ENCODE data around the gene ADAM12.
"Not testable (repeated sequence)": the region's sequence is repeated elsewhere in the genome, so short reads cannot be mapped to it uniquely, and the experiment has no call there.

Gene ADAM12

DNA sequence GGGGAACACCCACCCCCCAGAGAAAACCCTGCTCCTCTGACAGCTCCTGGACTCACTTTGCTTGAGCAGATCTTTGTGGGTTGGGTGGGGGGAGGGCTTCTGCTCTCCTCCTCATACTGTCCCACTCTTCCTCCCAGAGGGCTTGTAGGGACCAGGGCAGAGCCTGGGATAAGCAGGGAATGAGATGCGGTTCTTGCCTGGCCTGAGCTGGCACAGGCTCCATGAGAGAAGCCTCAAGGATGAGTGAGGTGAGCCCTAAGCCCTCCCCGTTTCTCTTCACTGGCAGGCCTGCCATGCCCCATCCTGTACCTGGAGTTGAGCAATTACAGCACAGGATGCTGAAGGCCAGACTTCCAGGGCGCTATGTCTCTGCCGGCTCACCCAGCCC, 134.7 kb downstream of the ADAM12 start:
- Histone ChIP-seq H3K27ac (peak overlapping the region in 1 of 2 donors; percentile 70), H3K4me3 (no peak overlapping the region)
- TF ChIP-seq, protein P1, sequence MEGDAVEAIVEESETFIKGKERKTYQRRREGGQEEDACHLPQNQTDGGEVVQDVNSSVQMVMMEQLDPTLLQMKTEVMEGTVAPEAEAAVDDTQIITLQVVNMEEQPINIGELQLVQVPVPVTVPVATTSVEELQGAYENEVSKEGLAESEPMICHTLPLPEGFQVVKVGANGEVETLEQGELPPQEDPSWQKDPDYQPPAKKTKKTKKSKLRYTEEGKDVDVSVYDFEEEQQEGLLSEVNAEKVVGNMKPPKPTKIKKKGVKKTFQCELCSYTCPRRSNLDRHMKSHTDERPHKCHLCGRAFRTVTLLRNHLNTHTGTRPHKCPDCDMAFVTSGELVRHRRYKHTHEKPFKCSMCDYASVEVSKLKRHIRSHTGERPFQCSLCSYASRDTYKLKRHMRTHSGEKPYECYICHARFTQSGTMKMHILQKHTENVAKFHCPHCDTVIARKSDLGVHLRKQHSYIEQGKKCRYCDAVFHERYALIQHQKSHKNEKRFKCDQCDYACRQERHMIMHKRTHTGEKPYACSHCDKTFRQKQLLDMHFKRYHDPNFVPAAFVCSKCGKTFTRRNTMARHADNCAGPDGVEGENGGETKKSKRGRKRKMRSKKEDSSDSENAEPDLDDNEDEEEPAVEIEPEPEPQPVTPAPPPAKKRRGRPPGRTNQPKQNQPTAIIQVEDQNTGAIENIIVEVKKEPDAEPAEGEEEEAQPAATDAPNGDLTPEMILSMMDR (IDR thresholded peaks at IDR 0.05), result no peak
- DNase-seq (ENCODE audit: low spot score), result no peak

DNA sequence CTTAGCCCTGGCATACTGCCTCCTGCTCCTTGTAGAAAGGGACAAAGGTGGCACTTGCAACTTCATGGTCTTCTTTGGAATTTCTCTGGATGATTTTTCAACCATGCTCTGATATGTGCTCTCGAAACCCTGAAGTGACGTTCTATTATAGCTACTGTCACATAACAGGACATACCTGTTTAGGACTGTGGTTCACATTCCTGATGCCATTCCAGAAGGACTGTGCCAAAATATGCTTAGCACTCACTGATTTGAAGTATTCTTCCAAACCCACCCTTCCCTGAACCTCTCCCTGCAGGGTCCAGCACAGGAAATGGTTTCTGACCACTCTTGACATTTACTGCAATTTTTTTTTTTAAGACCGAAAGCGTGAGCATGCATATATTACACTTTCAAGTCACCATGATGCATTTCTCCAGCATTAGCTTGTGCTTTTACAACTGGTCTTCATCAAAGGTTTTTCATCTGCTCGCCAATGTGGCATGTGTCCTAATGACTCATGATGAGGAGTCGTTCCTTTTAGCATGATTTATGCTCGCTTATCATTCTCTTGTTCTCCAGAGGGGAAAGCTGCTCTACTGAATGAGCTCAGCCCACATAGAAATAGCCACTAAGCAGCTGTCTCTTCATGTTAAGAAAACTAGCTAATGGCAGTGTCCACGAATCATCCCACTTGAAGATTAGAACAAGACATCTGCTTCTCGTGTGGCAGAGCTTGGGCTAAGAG, 135.2 kb downstream of the ADAM12 start:
- no peak for DNase-seq (ENCODE audit: low spot score)
- Histone ChIP-seq H3K4me3 (no peak overlapping the region), H3K27ac (peak overlapping the region in 1 of 2 donors; percentile 70)
- TF ChIP-seq, protein P1 (IDR thresholded peaks at IDR 0.05), result no peak

DNA sequence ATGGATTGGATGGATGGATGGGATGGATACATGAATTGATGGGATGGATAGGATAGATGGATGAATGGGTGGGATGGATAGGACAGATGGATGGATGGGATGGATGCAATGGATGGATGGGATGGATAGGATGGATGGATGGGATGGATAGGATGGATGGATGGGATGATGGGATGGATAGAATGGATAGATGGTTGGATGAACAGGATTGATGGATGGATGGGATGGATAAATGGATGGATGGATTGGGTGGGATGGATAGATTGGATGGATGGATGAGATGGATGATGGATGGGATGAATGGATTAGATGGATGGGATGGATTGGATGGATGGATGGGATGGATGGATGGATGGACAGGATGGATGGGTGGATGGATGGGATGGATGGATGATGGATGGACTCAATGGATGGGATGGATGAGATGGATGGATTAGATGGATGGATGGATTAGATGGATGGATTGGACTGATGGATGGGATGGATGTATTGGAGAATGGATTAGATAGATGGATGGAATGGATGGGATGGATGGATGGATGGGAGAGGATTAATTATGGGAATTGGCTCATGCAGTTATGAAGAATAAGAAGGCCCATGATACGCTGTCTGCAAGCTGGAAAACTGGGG, 136.4 kb downstream of the ADAM12 start:
- no peak for DNase-seq (ENCODE audit: low spot score)
- TF ChIP-seq, protein P1 (IDR thresholded peaks at IDR 0.05), result no peak
- Histone ChIP-seq H3K27ac (no peak overlapping the region), H3K4me3 (no peak overlapping the region)

DNA sequence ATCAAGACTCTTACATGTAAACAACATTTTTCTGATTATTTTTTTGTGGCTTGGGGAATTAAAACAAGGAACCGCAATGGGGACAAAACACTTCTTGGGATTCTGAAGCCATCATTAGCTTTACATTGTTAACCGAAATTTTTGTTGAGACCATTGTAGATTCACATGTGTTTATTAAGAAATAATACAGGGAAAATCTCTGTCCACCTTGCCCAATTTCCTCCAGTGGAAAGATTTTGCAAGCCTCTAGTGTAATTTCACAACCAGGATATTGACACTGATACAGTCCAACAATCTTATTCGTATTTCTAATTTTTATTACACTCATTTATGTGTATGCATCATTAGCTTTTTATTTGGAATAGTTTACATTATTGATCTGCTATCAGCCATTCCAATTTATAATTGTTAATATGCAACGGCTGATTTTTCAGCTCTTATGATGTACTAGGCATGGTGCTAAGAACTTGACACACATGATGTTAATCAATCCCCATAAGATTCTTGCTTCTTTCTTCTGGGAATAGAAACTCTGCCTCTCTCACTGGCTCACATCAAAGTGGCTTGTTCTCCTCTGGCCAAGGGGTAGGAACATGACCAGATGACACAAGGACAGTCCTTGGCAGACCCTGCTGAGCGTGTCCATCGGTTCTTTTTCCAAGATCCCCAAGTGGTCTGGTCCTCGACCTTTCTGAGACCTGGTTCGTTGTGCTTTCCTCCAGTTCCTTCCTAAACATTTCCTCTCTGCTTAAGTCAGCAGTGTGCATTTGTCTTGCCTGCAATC, 137.6 kb downstream of the ADAM12 start:
- Histone ChIP-seq H3K27ac (peak overlapping the region in 1 of 2 donors; percentile 47), H3K4me3 (no peak overlapping the region)
- TF ChIP-seq, protein P1 (IDR thresholded peaks at IDR 0.05), result no peak
- DNase-seq (ENCODE audit: low spot score), result no peak

DNA sequence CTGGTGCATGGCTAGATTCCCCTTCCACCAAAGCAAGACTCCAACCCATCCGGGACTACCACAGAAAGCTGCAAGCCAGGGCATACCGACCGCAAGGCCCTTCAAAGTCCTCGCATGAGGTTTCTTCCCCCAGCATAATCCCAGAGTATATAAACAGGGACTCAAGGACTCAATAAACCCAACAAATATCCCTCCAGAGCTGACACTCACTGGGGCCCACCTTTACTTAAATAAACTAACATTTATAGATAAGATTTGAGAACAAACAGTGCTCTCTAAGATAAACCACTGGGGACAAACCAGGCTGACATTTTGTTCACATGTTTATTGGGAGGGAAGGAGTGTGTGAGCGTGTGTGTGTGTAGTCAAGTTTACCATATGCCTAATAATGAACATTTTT, 138.2 kb downstream of the ADAM12 start:
- Histone ChIP-seq H3K27ac (peak overlapping the region in 1 of 2 donors; percentile 47), H3K4me3 (no peak overlapping the region)
- TF ChIP-seq, protein P1 (IDR thresholded peaks at IDR 0.05), result no peak
- no peak for DNase-seq (ENCODE audit: low spot score)

DNA sequence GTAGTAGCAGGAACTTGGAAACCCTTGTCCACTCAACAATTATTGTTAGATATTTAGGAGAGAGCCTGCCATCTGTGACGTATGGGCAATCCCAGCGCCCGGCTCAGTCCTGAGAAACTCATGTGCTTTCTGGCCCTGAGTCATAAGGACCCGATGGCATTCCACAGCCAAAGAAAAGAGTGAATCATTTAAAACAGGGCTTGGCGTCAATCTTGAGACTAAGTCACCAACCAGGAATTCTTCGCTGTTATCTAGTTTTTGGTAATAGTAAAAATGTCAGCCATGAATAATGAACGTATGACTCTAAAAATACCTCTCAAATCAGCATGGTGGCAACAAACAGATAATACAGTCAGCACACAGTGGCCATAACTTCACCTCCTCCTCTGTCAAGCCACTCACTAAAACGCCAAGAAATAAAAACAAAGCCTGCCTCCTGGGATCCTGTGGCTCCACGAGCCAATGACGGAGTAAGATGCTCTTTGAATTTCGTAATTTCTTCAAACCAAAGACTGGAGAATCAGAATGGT, 140.8 kb downstream of the ADAM12 start:
- peak; percentile 92 for DNase-seq (ENCODE audit: low spot score)
- peak overlapping the region; percentile 38 for H3K4me3 ChIP-seq
- TF ChIP-seq, protein P1 (IDR thresholded peaks at IDR 0.05), result no peak
- peak overlapping the region; percentile 66 to 83 for H3K27ac ChIP-seq

DNA sequence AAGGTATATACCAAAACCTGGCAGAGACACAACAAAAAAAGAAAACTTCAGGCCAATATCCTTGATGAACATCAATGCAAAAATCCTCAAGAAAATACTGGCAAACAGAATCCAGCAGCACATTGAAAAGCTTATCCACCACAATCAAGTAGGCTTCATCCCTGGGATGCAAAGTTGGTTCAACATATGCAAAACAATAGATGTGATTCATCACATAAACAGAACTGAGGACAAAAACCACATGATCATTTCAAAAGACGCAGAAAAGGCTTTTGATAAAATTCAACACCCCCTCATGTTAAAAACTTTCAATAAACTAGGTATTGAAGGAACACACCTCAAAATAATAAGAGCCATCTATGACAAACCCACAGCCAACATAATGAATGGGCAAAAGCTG, 141.9 kb downstream of the ADAM12 start:
- not testable (repeated sequence) for H3K4me3 ChIP-seq

More for the DNA sequence above, 141.9 kb downstream of the ADAM12 start:
- not testable (repeated sequence) for DNase-seq (ENCODE audit: low spot score); H3K27ac ChIP-seq

All from coronary artery (tissue), 2 donors.